ENCODE measurements around the gene CCDC74A.
"Not testable (repeated sequence)": the region's sequence is repeated elsewhere in the genome, so short reads cannot be mapped to it uniquely, and the experiment has no call there.

The CCDC74A gene

GRCh38 chr2:131527131-131528001 lies at the start of gene CCDC74A:
Gene CCDC74A (plus strand): TSS chr2:131527888. CDS start chr2:131527971, 83 bp downstream.
- peak; percentile 49 for DNase-seq (ENCODE audit: low read depth)

- DNase-seq (ENCODE audit: low read depth), result not testable (repeated sequence)
Measured at GRCh38 chr2:131478074-131478849, 49.4 kb upstream of the CCDC74A start.

GRCh38 chr2:131478850-131479461 lies 48.7 kb upstream of the CCDC74A start:
- DNase-seq (ENCODE audit: low read depth), result not testable (repeated sequence)

GRCh38 chr2:131480351-131480750 lies 47.3 kb upstream of the CCDC74A start:
- not testable (repeated sequence) for DNase-seq (ENCODE audit: low read depth)

- not testable (repeated sequence) for DNase-seq (ENCODE audit: low read depth)
Measured at GRCh38 chr2:131482506-131483155, 45.1 kb upstream of the CCDC74A start.

GRCh38 chr2:131483981-131484820 lies 43.5 kb upstream of the CCDC74A start:
- not testable (repeated sequence) for DNase-seq (ENCODE audit: low read depth)

- not testable (repeated sequence) for DNase-seq (ENCODE audit: low read depth)
Measured at GRCh38 chr2:131484906-131485460, 42.7 kb upstream of the CCDC74A start.

GRCh38 chr2:131486201-131486902 lies 41.3 kb upstream of the CCDC74A start:
- not testable (repeated sequence) for DNase-seq (ENCODE audit: low read depth)

GRCh38 chr2:131488306-131489205 lies 39.1 kb upstream of the CCDC74A start:
- no peak for DNase-seq (ENCODE audit: low read depth)

GRCh38 chr2:131490616-131491468 lies 36.8 kb upstream of the CCDC74A start:
- not testable (repeated sequence) for DNase-seq (ENCODE audit: low read depth)

GRCh38 chr2:131491469-131491836 lies 36.2 kb upstream of the CCDC74A start:
- not testable (repeated sequence) for DNase-seq (ENCODE audit: low read depth)

GRCh38 chr2:131492015-131492417 lies 35.7 kb upstream of the CCDC74A start, which contains the start of gene MZT2A:
Gene MZT2A (minus strand): TSS chr2:131492397. CDS start chr2:131492376, 21 bp downstream.
- not testable (repeated sequence) for DNase-seq (ENCODE audit: low read depth)

GRCh38 chr2:131492418-131493198 lies 35.1 kb upstream of the CCDC74A start:
- peak; percentile 84 for DNase-seq (ENCODE audit: low read depth)

GRCh38 chr2:131493199-131493968 lies 34.3 kb upstream of the CCDC74A start:
- no peak for DNase-seq (ENCODE audit: low read depth)

- not testable (repeated sequence) for DNase-seq (ENCODE audit: low read depth)
Measured at GRCh38 chr2:131495506-131495905, 32.2 kb upstream of the CCDC74A start.

GRCh38 chr2:131498321-131498973 lies 29.2 kb upstream of the CCDC74A start:
- not testable (repeated sequence) for DNase-seq (ENCODE audit: low read depth)
